Measurements from ENCODE around the gene SEPSECS.

DNA sequence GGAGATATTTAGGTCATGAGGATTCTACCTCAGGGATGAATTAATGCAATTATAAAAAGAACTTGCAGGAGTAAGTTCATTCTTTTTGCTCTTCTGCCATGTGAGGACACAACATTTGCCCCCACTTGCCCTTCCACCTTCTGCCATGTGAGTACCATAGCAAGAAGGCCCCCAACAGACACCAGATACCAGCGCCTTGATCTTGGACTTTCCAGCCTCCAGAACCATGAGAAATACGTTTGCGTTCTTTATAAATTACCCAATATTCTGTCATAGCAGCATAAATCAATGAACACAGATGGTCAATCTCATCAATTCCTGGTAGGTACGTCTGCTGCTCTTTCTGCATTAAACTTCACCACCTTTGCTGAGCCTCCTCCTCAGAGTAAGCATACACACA lies 5.7 kb upstream of the SEPSECS start:
- TF ChIP-seq, protein P1, sequence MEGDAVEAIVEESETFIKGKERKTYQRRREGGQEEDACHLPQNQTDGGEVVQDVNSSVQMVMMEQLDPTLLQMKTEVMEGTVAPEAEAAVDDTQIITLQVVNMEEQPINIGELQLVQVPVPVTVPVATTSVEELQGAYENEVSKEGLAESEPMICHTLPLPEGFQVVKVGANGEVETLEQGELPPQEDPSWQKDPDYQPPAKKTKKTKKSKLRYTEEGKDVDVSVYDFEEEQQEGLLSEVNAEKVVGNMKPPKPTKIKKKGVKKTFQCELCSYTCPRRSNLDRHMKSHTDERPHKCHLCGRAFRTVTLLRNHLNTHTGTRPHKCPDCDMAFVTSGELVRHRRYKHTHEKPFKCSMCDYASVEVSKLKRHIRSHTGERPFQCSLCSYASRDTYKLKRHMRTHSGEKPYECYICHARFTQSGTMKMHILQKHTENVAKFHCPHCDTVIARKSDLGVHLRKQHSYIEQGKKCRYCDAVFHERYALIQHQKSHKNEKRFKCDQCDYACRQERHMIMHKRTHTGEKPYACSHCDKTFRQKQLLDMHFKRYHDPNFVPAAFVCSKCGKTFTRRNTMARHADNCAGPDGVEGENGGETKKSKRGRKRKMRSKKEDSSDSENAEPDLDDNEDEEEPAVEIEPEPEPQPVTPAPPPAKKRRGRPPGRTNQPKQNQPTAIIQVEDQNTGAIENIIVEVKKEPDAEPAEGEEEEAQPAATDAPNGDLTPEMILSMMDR (IDR thresholded peaks at IDR 0.05; ENCODE audit: borderline replicate concordance, extremely low read depth, low read length, poor library complexity, severe bottlenecking): no peak
- TF ChIP-seq EZH2 (IDR thresholded peaks at IDR 0.05; ENCODE audit: borderline replicate concordance, low read depth, low read length, severe bottlenecking): no peak

All from DND-41 (cell line).